ENCODE results near the gene SH3GL3.

DNA sequence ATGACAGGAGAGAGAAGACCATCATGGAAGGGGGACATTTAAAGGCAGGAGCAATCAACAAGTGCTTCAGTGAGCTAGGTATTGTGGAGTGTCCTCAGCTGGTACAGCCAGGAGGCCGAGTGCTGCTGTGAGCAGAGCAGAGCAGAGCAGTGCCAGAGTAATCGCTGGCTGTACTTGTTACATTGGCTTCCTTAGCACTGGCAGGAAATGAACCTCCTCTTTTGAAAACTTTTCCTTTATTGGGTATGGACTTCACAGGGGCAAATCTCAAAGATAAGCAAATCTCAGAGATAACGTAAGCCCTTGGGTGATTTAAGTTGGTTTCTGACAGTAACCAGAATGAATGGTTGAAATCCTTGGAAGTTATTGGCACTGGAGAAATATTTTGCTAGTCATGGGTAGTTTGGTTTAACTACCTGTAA lies 2.1 kb downstream of the SH3GL3 start:
- TF ChIP-seq EP300 (IDR thresholded peaks at IDR 0.05) = no peak
- TF ChIP-seq, protein P1, sequence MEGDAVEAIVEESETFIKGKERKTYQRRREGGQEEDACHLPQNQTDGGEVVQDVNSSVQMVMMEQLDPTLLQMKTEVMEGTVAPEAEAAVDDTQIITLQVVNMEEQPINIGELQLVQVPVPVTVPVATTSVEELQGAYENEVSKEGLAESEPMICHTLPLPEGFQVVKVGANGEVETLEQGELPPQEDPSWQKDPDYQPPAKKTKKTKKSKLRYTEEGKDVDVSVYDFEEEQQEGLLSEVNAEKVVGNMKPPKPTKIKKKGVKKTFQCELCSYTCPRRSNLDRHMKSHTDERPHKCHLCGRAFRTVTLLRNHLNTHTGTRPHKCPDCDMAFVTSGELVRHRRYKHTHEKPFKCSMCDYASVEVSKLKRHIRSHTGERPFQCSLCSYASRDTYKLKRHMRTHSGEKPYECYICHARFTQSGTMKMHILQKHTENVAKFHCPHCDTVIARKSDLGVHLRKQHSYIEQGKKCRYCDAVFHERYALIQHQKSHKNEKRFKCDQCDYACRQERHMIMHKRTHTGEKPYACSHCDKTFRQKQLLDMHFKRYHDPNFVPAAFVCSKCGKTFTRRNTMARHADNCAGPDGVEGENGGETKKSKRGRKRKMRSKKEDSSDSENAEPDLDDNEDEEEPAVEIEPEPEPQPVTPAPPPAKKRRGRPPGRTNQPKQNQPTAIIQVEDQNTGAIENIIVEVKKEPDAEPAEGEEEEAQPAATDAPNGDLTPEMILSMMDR (IDR thresholded peaks at IDR 0.05) = no peak
- no peak for TF ChIP-seq POLR2A (IDR thresholded peaks at IDR 0.05)
- TF ChIP-seq POLR2AphosphoS5 (IDR thresholded peaks at IDR 0.05) = no peak
